Eye (tissue), 1 donor: ENCODE measurements around the gene MUC5AC.
"Not testable (repeated sequence)": the region's sequence is repeated elsewhere in the genome, so short reads cannot be mapped to it uniquely, and the experiment has no call there.

Experiments used
- DNase-seq: peaks from one replicate; pipeline ENCODE4 v3.0.0-alpha.2; 2015

The MUC5AC gene

GRCh38 chr11:1157645-1158591 is at the start of gene MUC5AC:
TSS of gene MUC5AC (plus strand) at chr11:1157953. CDS start at chr11:1158000, 47 bp downstream.
- DNase-seq, result no peak

GRCh38 chr11:1108246-1108900 is 49.4 kb upstream of the MUC5AC start:
- DNase-seq, result no peak

GRCh38 chr11:1109101-1109917 is 48.4 kb upstream of the MUC5AC start:
- DNase-seq, result no peak

- no peak for DNase-seq
These were observed 47.6 kb upstream of the MUC5AC start for GRCh38 chr11:1109918-1110705.

- no peak for DNase-seq
These were observed 46.1 kb upstream of the MUC5AC start for GRCh38 chr11:1111545-1112212.

GRCh38 chr11:1112351-1113191 is 45.2 kb upstream of the MUC5AC start:
- DNase-seq, result no peak

- DNase-seq, result no peak
These were observed 44.1 kb upstream of the MUC5AC start for GRCh38 chr11:1113405-1114201.

- not testable (repeated sequence) for DNase-seq
These were observed 42.5 kb upstream of the MUC5AC start for GRCh38 chr11:1115292-1115691.

GRCh38 chr11:1116104-1116503 is 41.6 kb upstream of the MUC5AC start:
- DNase-seq, result no peak

GRCh38 chr11:1116666-1117390 is 40.9 kb upstream of the MUC5AC start:
- DNase-seq, result no peak

- DNase-seq, result no peak
These were observed 39.8 kb upstream of the MUC5AC start for GRCh38 chr11:1117992-1118391.

- DNase-seq, result no peak
These were observed 38.8 kb upstream of the MUC5AC start for GRCh38 chr11:1118755-1119603.

GRCh38 chr11:1119604-1120146 is 38.1 kb upstream of the MUC5AC start:
- no peak for DNase-seq

- no peak for DNase-seq
These were observed 37.0 kb upstream of the MUC5AC start for GRCh38 chr11:1120532-1121330.

GRCh38 chr11:1121331-1121812 is 36.4 kb upstream of the MUC5AC start:
- DNase-seq, result no peak

GRCh38 chr11:1121813-1122663 is 35.7 kb upstream of the MUC5AC start:
- DNase-seq, result no peak
